SU-DHL-6 (cell line): ENCODE data around the gene FAM72A.
"Not testable (repeated sequence)": the region's sequence is repeated elsewhere in the genome, so short reads cannot be mapped to it uniquely, and the experiment has no call there.

Experiments
- CTCF ChIP-seq: fragments of 200-600 bp; sonication (generic); IDR thresholded peaks from one replicate; pipeline ENCODE4 v1.5.1; 2017; ENCODE audit warnings: antibody characterized with exemption, mild to moderate bottlenecking, low read length, moderate library complexity; ENCODE audit not compliant: insufficient read depth, poor library complexity, severe bottlenecking
- EZH2phosphoT487 ChIP-seq: fragments of 200-600 bp; sonication (generic), shearing (Covaris generic); conservative IDR thresholded peaks from 2 replicates; pipeline ENCODE4 v1.6.1; 2018; ENCODE audit warnings: mild to moderate bottlenecking, antibody characterized with exemption, low read length, moderate library complexity, mixed read lengths

GRCh38 chr1:206218765-206219164 is 16.1 kb upstream of the FAM72A start:
- not testable (repeated sequence) for TF ChIP-seq CTCF, EZH2phosphoT487
